ENCODE results near the gene VOPP1.

The VOPP1 gene

DNA sequence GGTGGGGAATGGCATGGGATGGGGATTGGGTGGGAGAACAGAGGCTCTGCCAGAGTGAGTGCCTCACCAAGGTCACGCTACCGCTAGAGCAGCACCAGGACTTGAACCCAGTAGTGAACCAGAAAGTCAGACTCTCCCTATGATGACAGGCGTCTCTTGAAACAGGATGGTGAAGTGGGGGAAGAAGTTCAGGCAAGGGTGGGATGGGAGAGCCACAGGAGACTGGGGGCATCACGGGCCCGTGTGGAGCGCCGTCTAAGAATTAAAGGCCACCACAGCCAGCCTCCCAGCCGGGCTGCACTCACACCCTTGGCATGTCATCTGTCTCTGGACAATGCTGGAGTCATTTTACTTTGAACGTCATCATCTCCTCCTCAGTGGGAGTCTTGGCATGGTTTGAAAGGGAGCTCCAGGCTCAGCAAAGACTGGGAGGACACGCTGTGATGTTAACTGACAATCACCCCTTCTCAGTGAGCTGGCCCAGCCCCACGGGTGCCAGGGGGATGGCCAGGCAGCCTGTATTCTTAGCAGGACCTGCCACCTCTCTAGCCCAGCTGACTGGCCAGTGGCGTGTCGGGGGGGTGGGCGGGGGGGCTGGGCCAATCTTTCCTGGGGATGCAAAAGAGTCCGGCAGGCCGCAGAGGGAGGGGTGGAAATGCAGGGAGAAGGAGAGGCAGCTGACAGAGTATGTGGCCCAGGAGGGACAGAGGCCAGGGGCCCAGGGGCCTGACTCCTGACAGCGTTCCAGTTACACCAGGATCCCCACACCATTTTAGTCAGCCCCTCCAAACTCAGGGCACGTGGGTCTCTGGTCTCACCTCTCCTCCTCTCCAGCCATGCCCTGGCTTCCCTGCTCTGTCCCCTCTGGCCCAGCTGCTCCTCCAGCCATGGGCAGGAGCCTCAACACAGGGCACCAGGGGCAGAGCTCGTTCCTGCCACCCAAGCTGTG is 96.2 kb downstream of the VOPP1 start:
- no peaks in the 10 kb centered on the region for H3K79me2 ChIP-seq (ENCODE audit: control insufficient read depth, low read length)
- H3K4me2 ChIP-seq (ENCODE audit: low read length): no peak overlapping the region
- no peaks in the 10 kb centered on the region for H3K9me2 ChIP-seq (replicated peaks; ENCODE audit: control insufficient read depth, low read length)
- H3K27me3 ChIP-seq (ENCODE audit: control insufficient read depth, low read length): no peaks in the 10 kb centered on the region
- H3K27ac ChIP-seq (ENCODE audit: low read depth, low read length): no peak overlapping the region
- H3K4me3 ChIP-seq (ENCODE audit: low read length): no peak overlapping the region
- H4K20me1 ChIP-seq (ENCODE audit: control insufficient read depth, insufficient read depth, low read depth, low read length): no peaks in the 10 kb centered on the region
- no peaks in the 10 kb centered on the region for H3F3A ChIP-seq (ENCODE audit: control insufficient read depth, insufficient read depth)
- TF ChIP-seq CTCF (IDR thresholded peaks at IDR 0.05; ENCODE audit: low read depth, low read length, poor library complexity, severe bottlenecking) (no peak), EZH2phosphoT487 (IDR thresholded peaks at IDR 0.05; ENCODE audit: borderline replicate concordance, low read length) (no peak)
- no peaks in the 10 kb centered on the region for H3K9me3 ChIP-seq (ENCODE audit: control insufficient read depth, insufficient read depth, low read length)
- peaks cover 13% of the 10 kb centered on the region; the same call in 1 of the 2 replicates for H3K36me3 ChIP-seq (ENCODE audit: control insufficient read depth, low read length)
- no peaks in the 10 kb centered on the region for H3K4me1 ChIP-seq (ENCODE audit: control insufficient read depth, low read length)

DNA sequence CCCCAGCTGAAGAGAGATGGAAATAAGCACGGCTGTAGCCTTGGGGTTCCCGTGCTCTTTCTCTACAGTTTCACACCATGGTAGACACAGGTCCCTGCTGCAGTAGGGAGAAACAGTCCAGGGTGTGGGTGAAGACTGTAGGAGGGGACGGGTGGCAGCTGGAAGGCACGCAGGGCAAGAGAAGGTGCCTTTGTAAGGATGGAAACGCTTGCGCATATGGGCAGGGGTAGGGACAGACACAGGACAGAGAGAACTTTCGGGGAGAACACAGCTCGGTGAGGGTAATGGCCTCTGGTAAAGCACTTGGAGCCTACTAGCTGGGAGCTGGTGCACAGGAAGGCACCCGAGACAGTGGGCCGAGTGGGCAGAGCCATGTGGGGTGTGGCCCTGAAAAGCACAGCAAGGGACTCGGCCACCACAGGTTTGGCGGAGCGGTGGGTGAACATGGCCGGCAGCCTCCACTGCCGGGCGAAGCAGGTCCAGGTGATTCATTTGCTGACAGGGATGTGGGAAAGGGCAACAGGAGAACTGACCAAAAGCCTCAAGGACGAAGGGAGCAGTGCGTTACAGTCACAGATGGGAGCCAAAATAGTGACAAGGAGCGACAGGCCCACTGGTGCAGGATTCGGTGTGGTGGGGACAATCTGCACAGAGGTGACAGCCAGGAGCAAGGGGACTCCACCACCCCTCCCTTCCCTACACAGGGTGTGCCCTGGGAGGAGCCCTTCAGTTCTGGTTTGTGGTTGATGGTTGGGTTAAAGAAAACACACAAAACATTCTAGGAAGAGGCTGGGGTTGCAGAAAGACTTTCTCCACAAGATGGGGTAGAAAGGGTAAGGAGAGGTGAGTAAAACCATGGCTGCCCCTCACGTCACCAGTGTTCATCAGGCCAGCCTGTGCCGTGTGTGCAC is 97.1 kb downstream of the VOPP1 start:
- Histone ChIP-seq H3K9me3 (ENCODE audit: control insufficient read depth, insufficient read depth, low read length) (no peaks in the 10 kb centered on the region), H3K36me3 (ENCODE audit: control insufficient read depth, low read length) (peaks cover 13% of the 10 kb centered on the region; the same call in 1 of the 2 replicates), H3K4me3 (ENCODE audit: low read length) (no peak overlapping the region), H3K4me1 (ENCODE audit: control insufficient read depth, low read length) (no peaks in the 10 kb centered on the region), H3F3A (ENCODE audit: control insufficient read depth, insufficient read depth) (no peaks in the 10 kb centered on the region), H4K20me1 (ENCODE audit: control insufficient read depth, insufficient read depth, low read depth, low read length) (no peaks in the 10 kb centered on the region), H3K4me2 (ENCODE audit: low read length) (no peak overlapping the region), H3K27me3 (ENCODE audit: control insufficient read depth, low read length) (no peaks in the 10 kb centered on the region), H3K79me2 (ENCODE audit: control insufficient read depth, low read length) (no peaks in the 10 kb centered on the region), H3K27ac (ENCODE audit: low read depth, low read length) (no peak overlapping the region), H3K9me2 (replicated peaks; ENCODE audit: control insufficient read depth, low read length) (no peaks in the 10 kb centered on the region)
- TF ChIP-seq CTCF (IDR thresholded peaks at IDR 0.05; ENCODE audit: low read depth, low read length, poor library complexity, severe bottlenecking): no peak
- no peak for TF ChIP-seq EZH2phosphoT487 (IDR thresholded peaks at IDR 0.05; ENCODE audit: borderline replicate concordance, low read length)

DNA sequence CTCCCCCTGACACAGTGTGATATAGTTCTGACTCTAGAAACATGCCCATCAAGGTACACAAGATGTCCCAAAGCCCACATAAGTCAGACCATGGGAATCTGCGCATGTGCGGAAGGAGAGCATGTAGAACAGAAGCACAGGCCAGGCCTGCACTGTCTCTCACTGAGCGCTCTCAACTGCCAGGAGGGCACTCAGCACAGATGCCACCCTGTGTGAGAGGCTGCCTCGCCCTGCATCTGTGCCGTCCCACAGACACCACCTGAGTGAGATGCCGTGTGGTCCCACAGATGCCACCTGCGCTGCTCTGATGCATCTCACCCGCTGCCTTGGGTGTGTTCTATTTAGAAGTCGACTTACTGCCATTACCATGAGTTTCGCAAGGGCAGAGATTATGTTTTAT is 98.4 kb downstream of the VOPP1 start:
- H3K4me1 ChIP-seq (ENCODE audit: control insufficient read depth, low read length): no peaks in the 10 kb centered on the region
- H3K9me2 ChIP-seq (replicated peaks; ENCODE audit: control insufficient read depth, low read length): no peaks in the 10 kb centered on the region
- H4K20me1 ChIP-seq (ENCODE audit: control insufficient read depth, insufficient read depth, low read depth, low read length): no peaks in the 10 kb centered on the region
- H3K9me3 ChIP-seq (ENCODE audit: control insufficient read depth, insufficient read depth, low read length): no peaks in the 10 kb centered on the region
- H3K36me3 ChIP-seq (ENCODE audit: control insufficient read depth, low read length): peaks cover 13% of the 10 kb centered on the region; the same call in 1 of the 2 replicates
- no peak for TF ChIP-seq CTCF (IDR thresholded peaks at IDR 0.05; ENCODE audit: low read depth, low read length, poor library complexity, severe bottlenecking)
- no peak for TF ChIP-seq EZH2phosphoT487 (IDR thresholded peaks at IDR 0.05; ENCODE audit: borderline replicate concordance, low read length)
- H3K27ac ChIP-seq (ENCODE audit: low read depth, low read length): no peak overlapping the region
- no peaks in the 10 kb centered on the region for H3K27me3 ChIP-seq (ENCODE audit: control insufficient read depth, low read length)
- H3K4me2 ChIP-seq (ENCODE audit: low read length): no peak overlapping the region
- no peak overlapping the region for H3K4me3 ChIP-seq (ENCODE audit: low read length)
- no peaks in the 10 kb centered on the region for H3F3A ChIP-seq (ENCODE audit: control insufficient read depth, insufficient read depth)
- no peaks in the 10 kb centered on the region for H3K79me2 ChIP-seq (ENCODE audit: control insufficient read depth, low read length)

All from DOHH2 (cell line).